ENCODE data around the gene CABP5.

DNA sequence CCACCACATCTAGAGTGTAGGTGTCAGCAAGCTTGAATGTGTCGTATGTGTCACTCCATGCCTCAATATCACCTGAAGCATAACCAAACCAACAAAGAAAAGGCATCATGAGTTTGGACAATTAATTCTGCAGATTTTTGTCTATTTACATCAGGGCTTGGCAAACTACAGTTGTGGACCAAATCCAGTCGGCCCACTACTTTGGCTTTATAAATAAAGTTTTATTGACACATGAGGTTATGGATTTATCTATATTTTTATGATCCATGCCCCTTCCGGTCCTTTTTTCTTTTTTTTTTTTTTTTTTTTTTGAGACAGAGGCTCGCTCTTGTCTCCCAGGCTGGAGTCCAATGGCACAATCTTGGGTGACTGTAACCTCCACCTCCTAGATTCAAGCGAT lies 9.2 kb upstream of the CABP5 start:
- no peak for TF ChIP-seq POLR2A (IDR thresholded peaks at IDR 0.05; ENCODE audit: borderline replicate concordance, extremely low read depth, insufficient read depth, insufficient read length)
- TF ChIP-seq, protein P1, sequence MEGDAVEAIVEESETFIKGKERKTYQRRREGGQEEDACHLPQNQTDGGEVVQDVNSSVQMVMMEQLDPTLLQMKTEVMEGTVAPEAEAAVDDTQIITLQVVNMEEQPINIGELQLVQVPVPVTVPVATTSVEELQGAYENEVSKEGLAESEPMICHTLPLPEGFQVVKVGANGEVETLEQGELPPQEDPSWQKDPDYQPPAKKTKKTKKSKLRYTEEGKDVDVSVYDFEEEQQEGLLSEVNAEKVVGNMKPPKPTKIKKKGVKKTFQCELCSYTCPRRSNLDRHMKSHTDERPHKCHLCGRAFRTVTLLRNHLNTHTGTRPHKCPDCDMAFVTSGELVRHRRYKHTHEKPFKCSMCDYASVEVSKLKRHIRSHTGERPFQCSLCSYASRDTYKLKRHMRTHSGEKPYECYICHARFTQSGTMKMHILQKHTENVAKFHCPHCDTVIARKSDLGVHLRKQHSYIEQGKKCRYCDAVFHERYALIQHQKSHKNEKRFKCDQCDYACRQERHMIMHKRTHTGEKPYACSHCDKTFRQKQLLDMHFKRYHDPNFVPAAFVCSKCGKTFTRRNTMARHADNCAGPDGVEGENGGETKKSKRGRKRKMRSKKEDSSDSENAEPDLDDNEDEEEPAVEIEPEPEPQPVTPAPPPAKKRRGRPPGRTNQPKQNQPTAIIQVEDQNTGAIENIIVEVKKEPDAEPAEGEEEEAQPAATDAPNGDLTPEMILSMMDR (IDR thresholded peaks at IDR 0.05 in 2 of 3, conservative IDR thresholded peaks at IDR 0.05 in 1 of 3; ENCODE audit: borderline replicate concordance in 1 of 3, insufficient read depth in 1 of 3, low read depth in 2 of 3, low read length in 2 of 3), result no peak
- no peak for TF ChIP-seq POLR2AphosphoS5 (IDR thresholded peaks at IDR 0.05; ENCODE audit: low read depth, low read length)
